Ovary (tissue), 9 donors: Measurements from ENCODE around the gene CELF4. TPM values are rescaled to one million over a fixed set of nuclear protein-coding genes. Genes with fewer than 3 reads are reported as not detected.

Experiments
- DNase-seq, 5 donors: peaks; one replicate each; pipeline ENCODE4 v3.0.0-alpha.2; 2019 to 2020
- H3K27ac ChIP-seq, 2 donors: fragments of 200-600 bp; one replicate each; pipeline versions ENCODE4 v1.5.1 to v1.8.0; 2019 to 2022
- H3K27me3 ChIP-seq: fragments of 200-600 bp; one replicate; pipeline ENCODE4 v1.8.0; 2022
- H3K36me3 ChIP-seq: fragments of 200-600 bp; sonication (generic); one replicate; pipeline ENCODE4 v1.5.1; 2019
- H3K4me1 ChIP-seq: one replicate; pipeline ENCODE4 v1.8.1; 2013; ENCODE audit warnings: mild to moderate bottlenecking, moderate library complexity; ENCODE audit not compliant: insufficient read depth
- H3K4me3 ChIP-seq: fragments of 200-600 bp; sonication (generic); one replicate; pipeline ENCODE4 v1.5.1; 2017
- H3K9me3 ChIP-seq, 2 donors: fragments of 200-600 bp in 1 of 2; sonication (generic) in 1 of 2; one replicate each; pipeline versions ENCODE4 v1.5.1 to v1.8.1; 2013 to 2019; ENCODE audit warnings: mild to moderate bottlenecking in 1 of 2, moderate library complexity in 1 of 2
- EP300 ChIP-seq: sonication (generic); formaldehyde crosslinking; IDR thresholded peaks from one replicate; pipeline ENCODE4 v1.6.1; 2017; ENCODE audit warnings: antibody characterized with exemption
- POLR2A ChIP-seq: fragments of 450-650 bp; IDR thresholded peaks from one replicate; pipeline ENCODE4 v1.6.1; 2017; ENCODE audit warnings: antibody characterized with exemption, mild to moderate bottlenecking, moderate library complexity
- WGBS, 3 donors: extraction: QIAGEN DNeasy Blood & Tissue Kit in 1 of 3; methylation state at CpG; one replicate each; pipeline versions ENCODE4 v1.1.5 to v1.1.7; 2013 to 2017; 5-methylcytosine and 5-hydroxymethylcytosine counted together
- intact Hi-C, 4 donors: fragments of 100-400 bp; cut with DNase I; formaldehyde crosslinking; loops; one replicate each; pipeline versions ENCODE4 v1.11.0 to v1.15.1; 2022 to 2023
- polyA plus RNA-seq, 2 donors: library from polyadenylated mRNA; stranded (reverse); fragments of 200-250 nt in 1 of 2; fragments of 350-450 nt in 1 of 2; fragmentation: Illumina TruSeq in 1 of 2; extraction: RNeasy Lipid Tissue Mini Kit (QIAGEN cat#74804) in 1 of 2; gene quantifications; one replicate each; pipeline ENCODE4 v1.2.3, GENCODE V29; 2013 to 2014
- total RNA-seq, 7 donors: library from RNA; depleted of rRNA in 2 of 7; stranded (reverse); fragments of >200 nt in 2 of 7; fragmentation: NEBNext Ultra II Directional in 3 of 7; extraction: Animal tissue kit (Norgen Biotek cat#: 25700) in 3 of 7; gene quantifications; one replicate each; pipeline versions ENCODE4 v1.1.0 to v1.2.4, GENCODE V29; 2016 to 2023
- TF ChIP-seq, protein P1 (sequence below), 3 donors: fragments of 450-650 bp in 2 of 3; fragments of 200-600 bp in 1 of 3; IDR thresholded peaks; one replicate each; pipeline versions ENCODE4 v1.5.1 to v1.8.0; 2016 to 2022; ENCODE audit warnings: antibody characterized with exemption in 3 of 3, mild to moderate bottlenecking in 1 of 3
- donor health status: DM: no; HTN: no; CAD: no; lungs with moderate emphysema.
- donor health status: DM: no; HTN: no; CAD: no.
- donor health status: Bipolar disorder and iron deficiency.
- donor health status: DM: yes; HTN: yes; CAD: no.
- donor health status: DM: no; HTN: no; CAD: no.
- donor health status: DM: yes; HTN: yes; CAD: no.

CELF4 gene
- total and polyA plus RNA-seq, 9 donors = 0.15 to 1.6 (median 1.1) TPM; not detected in 1

DNA sequence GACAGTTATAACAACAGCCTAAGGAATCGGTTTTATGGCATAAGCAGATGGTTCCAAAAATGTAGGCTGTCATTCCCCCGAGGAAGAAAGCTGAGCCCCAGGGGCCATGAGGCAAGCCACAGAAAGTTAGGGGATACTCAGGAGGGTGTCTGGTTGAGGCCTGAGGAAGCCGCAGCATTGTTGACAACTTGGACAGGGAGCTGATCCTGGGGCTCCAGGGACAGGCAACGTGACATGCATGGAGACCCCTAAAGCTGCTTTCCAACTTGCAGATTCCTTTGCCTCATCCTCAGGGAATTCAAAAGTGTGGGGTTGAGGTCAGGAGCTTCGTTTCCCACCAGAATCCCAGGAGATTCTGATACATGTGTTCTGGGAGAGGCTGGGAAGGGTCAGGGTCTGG is 20.9 kb downstream of the CELF4 start:
- no peaks in the 10 kb centered on the region for H3K36me3 ChIP-seq
- no peaks in the 10 kb centered on the region for H3K27me3 ChIP-seq
- H3K4me3 ChIP-seq = no peak overlapping the region
- TF ChIP-seq EP300 (no peak), POLR2A (no peak)
- TF ChIP-seq, protein P1, sequence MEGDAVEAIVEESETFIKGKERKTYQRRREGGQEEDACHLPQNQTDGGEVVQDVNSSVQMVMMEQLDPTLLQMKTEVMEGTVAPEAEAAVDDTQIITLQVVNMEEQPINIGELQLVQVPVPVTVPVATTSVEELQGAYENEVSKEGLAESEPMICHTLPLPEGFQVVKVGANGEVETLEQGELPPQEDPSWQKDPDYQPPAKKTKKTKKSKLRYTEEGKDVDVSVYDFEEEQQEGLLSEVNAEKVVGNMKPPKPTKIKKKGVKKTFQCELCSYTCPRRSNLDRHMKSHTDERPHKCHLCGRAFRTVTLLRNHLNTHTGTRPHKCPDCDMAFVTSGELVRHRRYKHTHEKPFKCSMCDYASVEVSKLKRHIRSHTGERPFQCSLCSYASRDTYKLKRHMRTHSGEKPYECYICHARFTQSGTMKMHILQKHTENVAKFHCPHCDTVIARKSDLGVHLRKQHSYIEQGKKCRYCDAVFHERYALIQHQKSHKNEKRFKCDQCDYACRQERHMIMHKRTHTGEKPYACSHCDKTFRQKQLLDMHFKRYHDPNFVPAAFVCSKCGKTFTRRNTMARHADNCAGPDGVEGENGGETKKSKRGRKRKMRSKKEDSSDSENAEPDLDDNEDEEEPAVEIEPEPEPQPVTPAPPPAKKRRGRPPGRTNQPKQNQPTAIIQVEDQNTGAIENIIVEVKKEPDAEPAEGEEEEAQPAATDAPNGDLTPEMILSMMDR (IDR thresholded peaks at IDR 0.05) = no peak
- intact Hi-C loops = no loop called here
- no peaks in the 10 kb centered on the region for H3K4me1 ChIP-seq
- H3K27ac ChIP-seq = no peak overlapping the region
- WGBS, 3 donors = 73 to 75% (median 74%) methylated on average over 5 of the region's 5 CpGs
- no peak for DNase-seq
- no peaks in the 10 kb centered on the region for H3K9me3 ChIP-seq

DNA sequence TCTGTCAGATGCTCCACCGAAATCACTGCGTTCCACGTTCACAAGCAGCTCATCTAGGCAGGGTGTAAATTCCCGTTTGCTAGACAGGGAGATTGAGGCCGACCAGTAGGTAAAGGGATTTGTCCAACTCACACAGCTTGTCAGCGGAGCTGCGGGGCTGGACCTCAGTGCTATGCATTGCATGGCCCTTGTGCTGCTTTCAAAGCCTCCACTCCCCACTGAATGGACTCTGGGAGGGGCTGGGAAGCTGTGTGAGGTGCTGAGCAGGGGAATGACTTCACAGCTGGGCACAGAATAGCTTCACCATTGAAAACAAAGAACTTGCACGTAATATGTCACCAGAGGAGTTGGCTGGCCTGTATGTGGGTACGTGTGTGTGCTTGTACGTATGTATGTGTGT is 21.4 kb downstream of the CELF4 start:
- TF ChIP-seq POLR2A = no peak
- TF ChIP-seq, protein P1 (IDR thresholded peaks at IDR 0.05) = no peak
- no peak for TF ChIP-seq EP300
- H3K4me1 ChIP-seq = no peaks in the 10 kb centered on the region
- no peak for DNase-seq
- no peaks in the 10 kb centered on the region for H3K27me3 ChIP-seq
- no peak overlapping the region for H3K4me3 ChIP-seq
- no peaks in the 10 kb centered on the region for H3K9me3 ChIP-seq
- H3K27ac ChIP-seq = no peak overlapping the region
- H3K36me3 ChIP-seq = no peaks in the 10 kb centered on the region
- intact Hi-C loops = no loop called here
- WGBS, 3 donors = 87 to 90% (median 88%) methylated on average over 10 of the region's 10 CpGs

- intact Hi-C loops = no loop called here
- 87 to 96% (median 90%) methylated on average over 4 of the region's 4 CpGs for WGBS, 3 donors
- Histone ChIP-seq H3K36me3 (no peaks in the 10 kb centered on the region), H3K4me1 (no peaks in the 10 kb centered on the region), H3K27ac (no peak overlapping the region), H3K9me3 (no peaks in the 10 kb centered on the region), H3K4me3 (no peak overlapping the region), H3K27me3 (no peaks in the 10 kb centered on the region)
- no peak for TF ChIP-seq POLR2A
- TF ChIP-seq, protein P1 (IDR thresholded peaks at IDR 0.05) = no peak
- no peak for TF ChIP-seq EP300
- DNase-seq = no peak
Observed at GRCh38 chr18:37543321-37543720, 22.3 kb downstream of the CELF4 start.

DNA sequence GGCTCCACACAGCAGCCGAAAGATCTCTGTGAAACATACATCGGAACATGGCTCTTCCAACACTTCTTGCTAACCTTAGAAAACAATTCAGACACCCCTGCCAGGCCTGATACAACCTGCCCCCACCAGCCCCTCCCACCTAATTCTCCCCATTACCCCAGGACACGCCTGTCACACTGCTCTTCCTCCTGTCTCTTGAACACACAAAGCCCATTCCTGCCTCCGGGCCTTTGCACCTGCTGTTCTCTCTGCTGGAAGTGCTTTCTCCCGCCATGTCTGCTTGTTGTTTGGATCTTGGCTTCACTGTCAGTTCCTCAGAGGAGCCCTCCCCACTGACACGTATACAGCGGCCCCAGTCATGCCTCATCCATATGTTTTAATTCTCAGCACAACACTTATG is 24.1 kb downstream of the CELF4 start:
- intact Hi-C loops = loop anchor here in 1 of 4 donors (2.0 kb wide), 1 partner anchor 95 kb away; no protein-coding TSS in a partner anchor
- no peaks in the 10 kb centered on the region for H3K9me3 ChIP-seq
- H3K4me3 ChIP-seq = no peak overlapping the region
- 87 to 94% (median 90%) methylated on average over 7 of the region's 7 CpGs for WGBS, 3 donors
- no peak for DNase-seq
- H3K4me1 ChIP-seq = no peaks in the 10 kb centered on the region
- H3K27me3 ChIP-seq = no peaks in the 10 kb centered on the region
- no peak for TF ChIP-seq EP300
- H3K27ac ChIP-seq = no peak overlapping the region
- H3K36me3 ChIP-seq = no peaks in the 10 kb centered on the region

- Histone ChIP-seq H3K9me3 (no peaks in the 10 kb centered on the region), H3K27me3 (no peaks in the 10 kb centered on the region), H3K4me1 (no peaks in the 10 kb centered on the region), H3K27ac (no peak overlapping the region), H3K36me3 (no peaks in the 10 kb centered on the region), H3K4me3 (no peak overlapping the region)
- 44 to 46% (median 46%) methylated on average over 9 of the region's 9 CpGs for WGBS, 3 donors
- no peak for DNase-seq
- TF ChIP-seq EP300 = no peak
- TF ChIP-seq, protein P1 (IDR thresholded peaks at IDR 0.05) = no peak
- TF ChIP-seq POLR2A = no peak
- intact Hi-C loops = loop anchor here in 1 of 4 donors (2.0 kb wide), 1 partner anchor 94 kb away; no protein-coding TSS in a partner anchor
Observed at GRCh38 chr18:37540424-37541138, 25.0 kb downstream of the CELF4 start.
